ENCODE data around the gene EIF3K. TPM values are rescaled to one million over a fixed set of nuclear protein-coding genes. Genes with fewer than 3 reads are reported as not detected.

EIF3K gene
- total and polyA plus RNA-seq, 2 of the 13 experiments (the other 11 are each of a cell fraction or from before 2014, with no cell fraction given), result 179 to 258 TPM

DNA sequence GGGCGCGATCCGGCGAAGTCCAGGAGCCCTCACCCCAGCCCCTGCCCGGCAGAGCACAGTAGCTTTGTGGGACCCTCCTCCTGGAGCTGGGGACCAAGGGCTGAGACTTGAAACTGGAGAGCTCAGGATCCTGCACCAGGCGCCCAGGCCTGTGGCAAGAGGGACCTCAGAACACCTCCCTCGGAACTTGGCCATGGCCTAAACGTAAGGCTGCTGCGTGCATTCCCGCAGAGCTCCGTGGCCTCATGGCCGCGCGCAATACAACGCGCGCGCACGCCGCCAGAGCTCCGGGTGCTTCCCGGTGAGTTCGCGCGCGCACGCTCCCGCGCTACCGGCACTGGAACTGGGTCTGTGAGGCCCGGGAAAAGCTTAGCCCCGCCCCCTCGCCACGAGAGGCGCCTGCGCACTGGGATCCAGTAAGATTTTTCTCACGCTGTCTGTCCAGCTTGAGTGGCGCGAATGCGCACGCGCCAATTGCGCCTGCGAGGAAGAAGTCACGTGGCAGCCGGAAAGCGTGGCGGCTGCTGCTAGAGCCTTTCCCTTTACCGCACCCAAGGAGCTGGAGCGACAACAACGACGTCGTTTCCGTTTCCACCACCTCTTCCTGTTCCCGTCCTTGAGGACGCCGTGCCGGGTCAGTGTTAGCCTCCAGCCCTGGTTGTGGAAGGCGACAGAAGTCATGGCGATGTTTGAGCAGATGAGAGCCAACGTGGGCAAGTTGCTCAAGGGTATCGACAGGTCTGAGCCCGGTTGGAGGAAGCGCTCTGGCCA lies at the start of gene EIF3K (continued):
- TF ChIP-seq, protein P1, sequence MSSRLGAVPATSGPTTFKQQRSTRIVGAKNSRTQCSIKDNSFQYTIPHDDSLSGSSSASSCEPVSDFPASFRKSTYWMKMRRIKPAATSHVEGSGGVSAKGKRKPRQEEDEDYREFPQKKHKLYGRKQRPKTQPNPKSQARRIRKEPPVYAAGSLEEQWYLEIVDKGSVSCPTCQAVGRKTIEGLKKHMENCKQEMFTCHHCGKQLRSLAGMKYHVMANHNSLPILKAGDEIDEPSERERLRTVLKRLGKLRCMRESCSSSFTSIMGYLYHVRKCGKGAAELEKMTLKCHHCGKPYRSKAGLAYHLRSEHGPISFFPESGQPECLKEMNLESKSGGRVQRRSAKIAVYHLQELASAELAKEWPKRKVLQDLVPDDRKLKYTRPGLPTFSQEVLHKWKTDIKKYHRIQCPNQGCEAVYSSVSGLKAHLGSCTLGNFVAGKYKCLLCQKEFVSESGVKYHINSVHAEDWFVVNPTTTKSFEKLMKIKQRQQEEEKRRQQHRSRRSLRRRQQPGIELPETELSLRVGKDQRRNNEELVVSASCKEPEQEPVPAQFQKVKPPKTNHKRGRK (CRISPR knock-in tag; IDR thresholded peaks at IDR 0.05), result no peak
- no peak for TF ChIP-seq CEBPG (CRISPR knock-in tag; IDR thresholded peaks at IDR 0.05)
- no peak for TF ChIP-seq SIX1 (CRISPR knock-in tag; IDR thresholded peaks at IDR 0.05; ENCODE audit: borderline replicate concordance)
- TF ChIP-seq SIX4 (CRISPR knock-in tag; IDR thresholded peaks at IDR 0.05), result no peak; the same call in 1 of the 2 replicates
- peak; percentile 72 for TF ChIP-seq ASH2L (IDR thresholded peaks at IDR 0.05; ENCODE audit: insufficient read length, low read depth, low read length)
- peak; percentile 81 for TF ChIP-seq ARNTL (CRISPR knock-in tag; IDR thresholded peaks at IDR 0.05)
- peak; percentile 89 for TF ChIP-seq KDM5A (IDR thresholded peaks at IDR 0.05; ENCODE audit: borderline replicate concordance, low read length)
- TF ChIP-seq ZNF143 (CRISPR knock-in tag; IDR thresholded peaks at IDR 0.05), result peak; percentile 59; the same call in 1 of the 2 replicates
- peak; percentile 85 for TF ChIP-seq CCDC6 (CRISPR knock-in tag; IDR thresholded peaks at IDR 0.05)
- TF ChIP-seq ZNF614 (CRISPR knock-in tag; IDR thresholded peaks at IDR 0.05; ENCODE audit: borderline replicate concordance), result peak; percentile 47; the same call in 1 of the 2 replicates
- no peak for TF ChIP-seq MLLT10 (CRISPR knock-in tag; IDR thresholded peaks at IDR 0.05)
- TF ChIP-seq ZNF232 (CRISPR knock-in tag; IDR thresholded peaks at IDR 0.05; ENCODE audit: borderline replicate concordance), result no peak
- peak; percentile 73; the same call in 1 of the 2 replicates for TF ChIP-seq SP4 (CRISPR knock-in tag; IDR thresholded peaks at IDR 0.05)
- TF ChIP-seq, protein P2, sequence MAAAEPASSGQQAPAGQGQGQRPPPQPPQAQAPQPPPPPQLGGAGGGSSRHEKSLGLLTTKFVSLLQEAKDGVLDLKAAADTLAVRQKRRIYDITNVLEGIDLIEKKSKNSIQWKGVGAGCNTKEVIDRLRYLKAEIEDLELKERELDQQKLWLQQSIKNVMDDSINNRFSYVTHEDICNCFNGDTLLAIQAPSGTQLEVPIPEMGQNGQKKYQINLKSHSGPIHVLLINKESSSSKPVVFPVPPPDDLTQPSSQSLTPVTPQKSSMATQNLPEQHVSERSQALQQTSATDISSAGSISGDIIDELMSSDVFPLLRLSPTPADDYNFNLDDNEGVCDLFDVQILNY (CRISPR knock-in tag; conservative IDR thresholded peaks at IDR 0.05), result peak; percentile 87
- peak; percentile 76 to 88 for TF ChIP-seq POLR2A (IDR thresholded peaks at IDR 0.05; ENCODE audit: insufficient read depth in 1 of 2, low read depth in 2 of 2, low read length in 2 of 2)
- TF ChIP-seq, protein P3, sequence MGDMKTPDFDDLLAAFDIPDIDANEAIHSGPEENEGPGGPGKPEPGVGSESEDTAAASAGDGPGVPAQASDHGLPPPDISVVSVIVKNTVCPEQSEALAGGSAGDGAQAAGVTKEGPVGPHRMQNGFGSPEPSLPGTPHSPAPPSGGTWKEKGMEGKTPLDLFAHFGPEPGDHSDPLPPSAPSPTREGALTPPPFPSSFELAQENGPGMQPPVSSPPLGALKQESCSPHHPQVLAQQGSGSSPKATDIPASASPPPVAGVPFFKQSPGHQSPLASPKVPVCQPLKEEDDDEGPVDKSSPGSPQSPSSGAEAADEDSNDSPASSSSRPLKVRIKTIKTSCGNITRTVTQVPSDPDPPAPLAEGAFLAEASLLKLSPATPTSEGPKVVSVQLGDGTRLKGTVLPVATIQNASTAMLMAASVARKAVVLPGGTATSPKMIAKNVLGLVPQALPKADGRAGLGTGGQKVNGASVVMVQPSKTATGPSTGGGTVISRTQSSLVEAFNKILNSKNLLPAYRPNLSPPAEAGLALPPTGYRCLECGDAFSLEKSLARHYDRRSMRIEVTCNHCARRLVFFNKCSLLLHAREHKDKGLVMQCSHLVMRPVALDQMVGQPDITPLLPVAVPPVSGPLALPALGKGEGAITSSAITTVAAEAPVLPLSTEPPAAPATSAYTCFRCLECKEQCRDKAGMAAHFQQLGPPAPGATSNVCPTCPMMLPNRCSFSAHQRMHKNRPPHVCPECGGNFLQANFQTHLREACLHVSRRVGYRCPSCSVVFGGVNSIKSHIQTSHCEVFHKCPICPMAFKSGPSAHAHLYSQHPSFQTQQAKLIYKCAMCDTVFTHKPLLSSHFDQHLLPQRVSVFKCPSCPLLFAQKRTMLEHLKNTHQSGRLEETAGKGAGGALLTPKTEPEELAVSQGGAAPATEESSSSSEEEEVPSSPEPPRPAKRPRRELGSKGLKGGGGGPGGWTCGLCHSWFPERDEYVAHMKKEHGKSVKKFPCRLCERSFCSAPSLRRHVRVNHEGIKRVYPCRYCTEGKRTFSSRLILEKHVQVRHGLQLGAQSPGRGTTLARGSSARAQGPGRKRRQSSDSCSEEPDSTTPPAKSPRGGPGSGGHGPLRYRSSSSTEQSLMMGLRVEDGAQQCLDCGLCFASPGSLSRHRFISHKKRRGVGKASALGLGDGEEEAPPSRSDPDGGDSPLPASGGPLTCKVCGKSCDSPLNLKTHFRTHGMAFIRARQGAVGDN (CRISPR knock-in tag; IDR thresholded peaks at IDR 0.05), result peak; percentile 92
- TF ChIP-seq, protein P4, sequence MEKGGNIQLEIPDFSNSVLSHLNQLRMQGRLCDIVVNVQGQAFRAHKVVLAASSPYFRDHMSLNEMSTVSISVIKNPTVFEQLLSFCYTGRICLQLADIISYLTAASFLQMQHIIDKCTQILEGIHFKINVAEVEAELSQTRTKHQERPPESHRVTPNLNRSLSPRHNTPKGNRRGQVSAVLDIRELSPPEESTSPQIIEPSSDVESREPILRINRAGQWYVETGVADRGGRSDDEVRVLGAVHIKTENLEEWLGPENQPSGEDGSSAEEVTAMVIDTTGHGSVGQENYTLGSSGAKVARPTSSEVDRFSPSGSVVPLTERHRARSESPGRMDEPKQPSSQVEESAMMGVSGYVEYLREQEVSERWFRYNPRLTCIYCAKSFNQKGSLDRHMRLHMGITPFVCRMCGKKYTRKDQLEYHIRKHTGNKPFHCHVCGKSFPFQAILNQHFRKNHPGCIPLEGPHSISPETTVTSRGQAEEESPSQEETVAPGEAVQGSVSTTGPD (CRISPR knock-in tag; IDR thresholded peaks at IDR 0.05), result no peak
- no peak for TF ChIP-seq ZNF776 (CRISPR knock-in tag; IDR thresholded peaks at IDR 0.05)
- peak; percentile 69 for TF ChIP-seq ZMYM4 (CRISPR knock-in tag; IDR thresholded peaks at IDR 0.05)
- TF ChIP-seq ZNF607 (CRISPR knock-in tag; IDR thresholded peaks at IDR 0.05; ENCODE audit: borderline replicate concordance), result peak; percentile 70; the same call in 1 of the 2 replicates
- TF ChIP-seq GTF2F1 (IDR thresholded peaks at IDR 0.05; ENCODE audit: low read length), result no peak

Measured in HepG2 (cell line).